Activated naive CD4-positive, alpha-beta T cell (primary cell): ENCODE measurements around the gene TMEM190.
"Not testable (repeated sequence)": the region's sequence is repeated elsewhere in the genome, so short reads cannot be mapped to it uniquely, and the experiment has no call there.

Experiments
- DNase-seq, 4 experiments: peaks; one replicate each; lab custom pipeline; 2025; lab: John Stamatoyannopoulos, UW

Gene TMEM190

GRCh38 chr19:55390461-55390880 is 13.8 kb downstream of the TMEM190 start:
- no peak for DNase-seq

- DNase-seq = no peak
Observed at GRCh38 chr19:55391191-55391670, 14.6 kb downstream of the TMEM190 start.

GRCh38 chr19:55391702-55392615 is 15.3 kb downstream of the TMEM190 start:
- no peak for DNase-seq

- no peak for DNase-seq
Observed at GRCh38 chr19:55392820-55393761, 16.5 kb downstream of the TMEM190 start.

- DNase-seq = no peak
Observed at GRCh38 chr19:55398200-55398925, 21.7 kb downstream of the TMEM190 start.

GRCh38 chr19:55400281-55401087 is 23.9 kb downstream of the TMEM190 start:
- DNase-seq = no peak

GRCh38 chr19:55401390-55401789 is 24.8 kb downstream of the TMEM190 start:
- DNase-seq = not testable (repeated sequence)

- no peak for DNase-seq
Observed at GRCh38 chr19:55402509-55402908, 25.9 kb downstream of the TMEM190 start.

- no peak for DNase-seq
Observed at GRCh38 chr19:55405638-55406037, 29.0 kb downstream of the TMEM190 start.

- DNase-seq = no peak
Observed at GRCh38 chr19:55406091-55406825, 29.6 kb downstream of the TMEM190 start.

GRCh38 chr19:55406826-55407549 is 30.4 kb downstream of the TMEM190 start:
- peak in 1 of 4 experiments; percentile 50 for DNase-seq

- not testable (repeated sequence) for DNase-seq
Observed at GRCh38 chr19:55407550-55407799, 30.8 kb downstream of the TMEM190 start, which contains the start of gene UBE2S. UBE2S (minus strand) TSS chr19:55407788; CDS start chr19:55407589, 199 bp downstream.

GRCh38 chr19:55407800-55408532 is 31.3 kb downstream of the TMEM190 start:
- peak; percentile 89 to 94 (median 94) for DNase-seq

- no peak for DNase-seq
Observed at GRCh38 chr19:55408533-55408872, 31.9 kb downstream of the TMEM190 start.

- not testable (repeated sequence) for DNase-seq
Observed at GRCh38 chr19:55409179-55409578, 32.6 kb downstream of the TMEM190 start.

- DNase-seq = no peak
Observed at GRCh38 chr19:55410168-55410567, 33.5 kb downstream of the TMEM190 start.

GRCh38 chr19:55418185-55418584 is 41.6 kb downstream of the TMEM190 start:
- DNase-seq = peak in 1 of 4 experiments; percentile 17

- no peak for DNase-seq
Observed at GRCh38 chr19:55419103-55419502, 42.5 kb downstream of the TMEM190 start.
